Left renal pelvis (tissue), 4 donors: ENCODE measurements around the gene LIN37. TPM values are rescaled to one million over a fixed set of nuclear protein-coding genes. Genes with fewer than 3 reads are reported as not detected.

Experiments
- DNase-seq, 4 donors: peaks; one replicate each; pipeline ENCODE4 v3.0.0-alpha.2; 2013; ENCODE audit warnings: low read depth in 4 of 4, low spot score in 3 of 4
- polyA plus RNA-seq, 4 donors: library from polyadenylated mRNA; unstranded; fragments of 120-200 nt; gene quantifications; one replicate each; pipeline ENCODE4 v1.2.1, GENCODE V29; 2013; ENCODE audit not compliant: insufficient read length in 4 of 4

Gene LIN37
- polyA plus RNA-seq, 4 donors = 6.0 to 14.2 (median 9.3) TPM

- no peak for DNase-seq
Observed at GRCh38 chr19:35750167-35750566, 1.8 kb downstream of the LIN37 start.

- DNase-seq = no peak
Observed at GRCh38 chr19:35751839-35752745, 3.7 kb downstream of the LIN37 start.

- DNase-seq = no peak
Observed at GRCh38 chr19:35752746-35753350, 4.5 kb downstream of the LIN37 start.

- no peak for DNase-seq
Observed at GRCh38 chr19:35753634-35754369, 5.4 kb downstream of the LIN37 start.

- no peak for DNase-seq
Observed at GRCh38 chr19:35754370-35755130, 6.2 kb downstream of the LIN37 start.

- DNase-seq = no peak
Observed at GRCh38 chr19:35755131-35755549, 6.8 kb downstream of the LIN37 start.

GRCh38 chr19:35755550-35756376 is 7.4 kb downstream of the LIN37 start:
- no peak for DNase-seq

GRCh38 chr19:35756377-35757230 is 8.2 kb downstream of the LIN37 start, which contains the start of gene HSPB6:
TSS of gene HSPB6 (minus strand) at chr19:35757029. CDS start at chr19:35757008, 21 bp downstream.
- no peak for DNase-seq

- no peak for DNase-seq
Observed at GRCh38 chr19:35757231-35757748, 8.9 kb downstream of the LIN37 start.

- peak; percentile 97 to 99 (median 98) for DNase-seq
Observed at GRCh38 chr19:35757749-35758608, 9.6 kb downstream of the LIN37 start, which contains the start of gene PROSER3. TSS of gene PROSER3 (plus strand) at chr19:35758176. CDS start at chr19:35758216, 40 bp downstream.

- DNase-seq = no peak
Observed at GRCh38 chr19:35759697-35760096, 11.3 kb downstream of the LIN37 start.

GRCh38 chr19:35760711-35761349 is 12.5 kb downstream of the LIN37 start:
- no peak for DNase-seq

GRCh38 chr19:35764432-35765315 is 16.3 kb downstream of the LIN37 start:
- no peak for DNase-seq

- DNase-seq = no peak
Observed at GRCh38 chr19:35766571-35767104, 18.3 kb downstream of the LIN37 start.

- DNase-seq = peak in 1 of 4 donors; percentile 56
Observed at GRCh38 chr19:35767288-35768081, 19.1 kb downstream of the LIN37 start.
